Suprapubic skin (tissue), 3 donors: ENCODE measurements around the gene DDX27.

Experiments used
- POLR2AphosphoS5 ChIP-seq, 3 donors: sonication (generic); formaldehyde crosslinking; IDR thresholded peaks; one replicate each; pipeline ENCODE4 v1.6.1; 2017; ENCODE audit warnings: antibody characterized with exemption in 3 of 3
- TF ChIP-seq, protein P1 (sequence below), 2 donors: fragments of 200-600 bp in 1 of 2; fragments of 450-650 bp in 1 of 2; sonication (generic) in 1 of 2; IDR thresholded peaks; one replicate each; pipeline ENCODE4 v1.5.1; 2016 to 2019; ENCODE audit warnings: antibody characterized with exemption in 2 of 2, mild to moderate bottlenecking in 1 of 2, moderate library complexity in 1 of 2

GRCh38 chr20:49233226-49233625 is 14.0 kb downstream of the DDX27 start:
- TF ChIP-seq, protein P1, sequence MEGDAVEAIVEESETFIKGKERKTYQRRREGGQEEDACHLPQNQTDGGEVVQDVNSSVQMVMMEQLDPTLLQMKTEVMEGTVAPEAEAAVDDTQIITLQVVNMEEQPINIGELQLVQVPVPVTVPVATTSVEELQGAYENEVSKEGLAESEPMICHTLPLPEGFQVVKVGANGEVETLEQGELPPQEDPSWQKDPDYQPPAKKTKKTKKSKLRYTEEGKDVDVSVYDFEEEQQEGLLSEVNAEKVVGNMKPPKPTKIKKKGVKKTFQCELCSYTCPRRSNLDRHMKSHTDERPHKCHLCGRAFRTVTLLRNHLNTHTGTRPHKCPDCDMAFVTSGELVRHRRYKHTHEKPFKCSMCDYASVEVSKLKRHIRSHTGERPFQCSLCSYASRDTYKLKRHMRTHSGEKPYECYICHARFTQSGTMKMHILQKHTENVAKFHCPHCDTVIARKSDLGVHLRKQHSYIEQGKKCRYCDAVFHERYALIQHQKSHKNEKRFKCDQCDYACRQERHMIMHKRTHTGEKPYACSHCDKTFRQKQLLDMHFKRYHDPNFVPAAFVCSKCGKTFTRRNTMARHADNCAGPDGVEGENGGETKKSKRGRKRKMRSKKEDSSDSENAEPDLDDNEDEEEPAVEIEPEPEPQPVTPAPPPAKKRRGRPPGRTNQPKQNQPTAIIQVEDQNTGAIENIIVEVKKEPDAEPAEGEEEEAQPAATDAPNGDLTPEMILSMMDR (IDR thresholded peaks at IDR 0.05): no peak
- TF ChIP-seq POLR2AphosphoS5 (IDR thresholded peaks at IDR 0.05): no peak
